OCI-LY1 (cell line): Measurements from ENCODE around the gene MACROD2.

Experiments
- H2AFZ ChIP-seq: fragments of 200-600 bp; sonication (generic), shearing (Covaris generic); 2 replicates; pipeline ENCODE4 v1.6.0; 2014; ENCODE audit warnings: antibody characterized with exemption, mild to moderate bottlenecking, low read length
- H3F3A ChIP-seq: fragments of 200-600 bp; sonication (generic), shearing (Covaris generic); 2 replicates; pipeline ENCODE4 v1.6.0; 2014; ENCODE audit warnings: mild to moderate bottlenecking, antibody characterized with exemption, low read length, moderate library complexity; ENCODE audit not compliant: insufficient read depth
- H3K27ac ChIP-seq: fragments of 200-600 bp; sonication (generic); 2 replicates; pipeline ENCODE4 v1.5.1; 2014; ENCODE audit warnings: low read length, mixed run types, mild to moderate bottlenecking, low read depth; ENCODE audit not compliant: poor library complexity, severe bottlenecking
- H3K27me3 ChIP-seq: fragments of 200-600 bp; sonication (generic); 2 replicates; pipeline ENCODE4 v1.6.0; 2014; ENCODE audit warnings: antibody characterized with exemption, mild to moderate bottlenecking, low read length, moderate library complexity; ENCODE audit not compliant: insufficient read depth
- H3K36me3 ChIP-seq: fragments of 200-600 bp; sonication (generic); 2 replicates; pipeline ENCODE4 v1.6.1; 2014; ENCODE audit warnings: mild to moderate bottlenecking, antibody characterized with exemption, low read length, moderate library complexity, mixed read lengths; ENCODE audit not compliant: insufficient read depth
- H3K4me1 ChIP-seq: fragments of 200-600 bp; sonication (generic); 2 replicates; pipeline ENCODE4 v1.5.1; 2014; ENCODE audit warnings: mild to moderate bottlenecking, low read length, moderate library complexity; ENCODE audit not compliant: insufficient read depth, severe bottlenecking
- H3K4me2 ChIP-seq: fragments of 200-600 bp; sonication (generic), shearing (Covaris generic); 2 replicates; pipeline ENCODE4 v1.6.1; 2014; ENCODE audit warnings: low read length
- H3K4me3 ChIP-seq: fragments of 200-600 bp; sonication (generic); 2 replicates; pipeline ENCODE4 v1.5.1; 2014; ENCODE audit warnings: low read length, low read depth, mild to moderate bottlenecking, mixed read lengths; ENCODE audit not compliant: poor library complexity, severe bottlenecking
- H3K79me2 ChIP-seq: fragments of 200-600 bp; shearing (Covaris generic); 2 replicates; pipeline ENCODE4 v1.6.1; 2016; ENCODE audit warnings: mixed run types, low read length, mixed read lengths; ENCODE audit not compliant: insufficient read depth
- H3K9ac ChIP-seq: fragments of 200-600 bp; sonication (generic), shearing (Covaris generic); 2 replicates; pipeline ENCODE4 v1.6.1; 2014; ENCODE audit warnings: mild to moderate bottlenecking, low read length, mixed read lengths
- H3K9me2 ChIP-seq: fragments of 200-600 bp; sonication (generic), shearing (Covaris generic); 2 replicates; pipeline ENCODE4 v1.6.1; 2014; ENCODE audit warnings: low read depth, mild to moderate bottlenecking, low read length, mixed read lengths
- H3K9me3 ChIP-seq: fragments of 200-600 bp; shearing (Covaris generic); 2 replicates; pipeline ENCODE4 v1.6.1; 2014; ENCODE audit warnings: low read length, mixed read lengths
- H4K20me1 ChIP-seq: fragments of 200-600 bp; sonication (generic), shearing (Covaris generic); 2 replicates; pipeline ENCODE4 v1.6.0; 2016; ENCODE audit warnings: mild to moderate bottlenecking, low read length; ENCODE audit not compliant: insufficient read depth
- CTCF ChIP-seq: fragments of 200-600 bp; sonication (generic), shearing (Covaris generic); IDR thresholded peaks from 2 replicates; pipeline ENCODE4 v1.5.1; 2017; ENCODE audit warnings: mild to moderate bottlenecking, antibody characterized with exemption, low read length, moderate library complexity, mixed read lengths
- EZH2 ChIP-seq: fragments of 200-600 bp; sonication (generic), shearing (Covaris generic); IDR thresholded peaks from 2 replicates; pipeline ENCODE4 v1.8.0; 2017; ENCODE audit warnings: borderline replicate concordance, mixed run types, mild to moderate bottlenecking, antibody characterized with exemption, low read length, moderate library complexity, mixed read lengths

Gene MACROD2

DNA sequence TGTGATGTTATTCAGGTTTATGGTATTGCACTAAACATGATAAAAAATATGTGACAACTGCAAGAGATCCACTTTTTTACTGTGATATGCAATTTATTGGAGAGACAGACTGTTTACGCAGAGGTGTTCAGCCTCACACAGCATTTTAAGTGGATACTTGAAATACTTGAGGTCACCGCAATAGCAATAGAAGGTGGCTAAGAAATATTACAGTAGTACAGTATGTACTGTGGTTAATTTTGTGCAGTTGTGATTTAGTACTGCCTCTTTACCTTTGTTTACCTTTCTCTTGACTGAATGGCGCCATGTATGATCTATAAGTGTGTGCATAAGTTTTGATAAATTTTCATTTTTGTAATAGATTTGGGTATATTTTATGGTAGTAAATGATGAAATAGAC, 17.4 kb downstream of the MACROD2 start:
- Histone ChIP-seq H3K36me3 (no peaks in the 10 kb centered on the region), H3K9me3 (no peaks in the 10 kb centered on the region), H3K79me2 (no peaks in the 10 kb centered on the region), H3K4me3 (no peak overlapping the region), H3K27me3 (no peaks in the 10 kb centered on the region), H3K27ac (no peak overlapping the region), H3K4me1 (no peaks in the 10 kb centered on the region), H3F3A (no peaks in the 10 kb centered on the region), H3K9ac (no peak overlapping the region), H3K9me2 (no peaks in the 10 kb centered on the region), H2AFZ (no peak overlapping the region), H4K20me1 (no peaks in the 10 kb centered on the region), H3K4me2 (no peak overlapping the region)
- TF ChIP-seq CTCF (no peak), EZH2 (no peak)

GRCh38 chr20:14030991-14031390, 35.7 kb downstream of the MACROD2 start:
- TF ChIP-seq CTCF (no peak), EZH2 (no peak)
- H2AFZ ChIP-seq = no peak overlapping the region
- no peak overlapping the region for H3K4me2 ChIP-seq
- H4K20me1 ChIP-seq = no peaks in the 10 kb centered on the region
- no peaks in the 10 kb centered on the region for H3K4me1 ChIP-seq
- no peaks in the 10 kb centered on the region for H3K9me3 ChIP-seq
- no peaks in the 10 kb centered on the region for H3K27me3 ChIP-seq
- H3K27ac ChIP-seq = no peak overlapping the region
- no peaks in the 10 kb centered on the region for H3K36me3 ChIP-seq
- no peaks in the 10 kb centered on the region for H3K9me2 ChIP-seq
- no peak overlapping the region for H3K9ac ChIP-seq
- no peaks in the 10 kb centered on the region for H3K79me2 ChIP-seq
- no peak overlapping the region for H3K4me3 ChIP-seq
- H3F3A ChIP-seq = no peaks in the 10 kb centered on the region

DNA sequence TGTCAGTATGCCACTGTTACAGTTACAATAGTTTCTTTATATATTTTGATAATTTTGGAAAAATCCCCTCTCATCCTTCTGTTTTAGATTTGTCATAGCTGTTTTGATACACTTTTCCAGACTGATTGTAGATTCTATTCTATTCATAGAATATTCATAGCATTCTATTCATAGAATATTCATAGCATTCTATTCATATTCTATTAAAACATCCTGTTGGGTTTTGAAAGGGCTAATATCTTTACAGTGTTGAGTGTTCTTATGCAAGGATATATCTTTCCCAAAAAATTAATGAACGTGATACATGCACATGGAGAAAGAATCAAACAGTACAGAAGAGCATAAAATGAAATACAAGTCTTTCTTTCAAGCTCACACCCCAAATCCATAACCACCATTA, 38.0 kb downstream of the MACROD2 start:
- H3K4me2 ChIP-seq = no peak overlapping the region
- no peak for TF ChIP-seq CTCF
- TF ChIP-seq EZH2 = no peak

More for the DNA sequence above, 38.0 kb downstream of the MACROD2 start:
- H3K9me3 ChIP-seq = no peaks in the 10 kb centered on the region
- H3K4me3 ChIP-seq = no peak overlapping the region
- no peaks in the 10 kb centered on the region for H3K9me2 ChIP-seq
- H3K27me3 ChIP-seq = no peaks in the 10 kb centered on the region
- no peaks in the 10 kb centered on the region for H3K79me2 ChIP-seq
- H3F3A ChIP-seq = no peaks in the 10 kb centered on the region
- no peak overlapping the region for H2AFZ ChIP-seq
- no peak overlapping the region for H3K9ac ChIP-seq
- no peaks in the 10 kb centered on the region for H3K4me1 ChIP-seq
- H4K20me1 ChIP-seq = no peaks in the 10 kb centered on the region
- H3K27ac ChIP-seq = no peak overlapping the region
- no peaks in the 10 kb centered on the region for H3K36me3 ChIP-seq
